Prostate gland (tissue), 2 donors: ENCODE measurements around the gene RABGAP1L.

Experiments
- CTCF ChIP-seq, 4 experiments: fragments of 200-600 bp in 2 of 4; fragments of 450-650 bp in 2 of 4; sonication (generic) in 2 of 4; IDR thresholded peaks; 1 replicate in 3 of 4; 2 replicates in 1 of 4; pipeline ENCODE4 v1.5.1; 2016 to 2019; ENCODE audit warnings: antibody characterized with exemption in 4 of 4, mild to moderate bottlenecking in 2 of 4, moderate library complexity in 2 of 4
- POLR2A ChIP-seq: fragments of 450-650 bp; IDR thresholded peaks from one replicate; pipeline ENCODE4 v1.6.1; 2016; ENCODE audit warnings: antibody characterized with exemption, mild to moderate bottlenecking
- POLR2AphosphoS5 ChIP-seq: sonication (generic); formaldehyde crosslinking; IDR thresholded peaks from one replicate; pipeline ENCODE4 v1.6.1; 2017; ENCODE audit warnings: antibody characterized with exemption

GRCh38 chr1:174190691-174191199 lies 31.4 kb downstream of the RABGAP1L start:
- TF ChIP-seq POLR2A: no peak
- no peak for TF ChIP-seq POLR2AphosphoS5
- no peak for TF ChIP-seq CTCF (IDR thresholded peaks at IDR 0.05)
